Epithelial cell of esophagus (primary cell): ENCODE measurements around the gene ADGRL4.

Source experiments
- DNase-seq: peaks from one replicate; pipeline ENCODE4 v3.0.0; 2010; ENCODE audit warnings: low read depth
- H3K4me3 ChIP-seq: 2 replicates; pipeline ENCODE4 v1.5.1; 2011; ENCODE audit warnings: mild to moderate bottlenecking, low read length, control low read depth
- CTCF ChIP-seq: IDR thresholded peaks from 2 replicates; pipeline ENCODE4 v1.5.1; 2011; ENCODE audit warnings: low read depth, mild to moderate bottlenecking, low read length, control low read depth, inconsistent platforms; ENCODE audit not compliant: insufficient read depth; ENCODE audit errors: missing control alignments

Gene ADGRL4

GRCh38 chr1:79006564-79006963 is at the start of gene ADGRL4:
Gene ADGRL4, minus strand, starts transcription at chr1:79006730. Its CDS starts 76 bp downstream, at chr1:79006654.
- peak within 1 kb of the TSS; percentile 5 for H3K4me3 ChIP-seq
- DNase-seq = peak; percentile 5
- no peak for TF ChIP-seq CTCF

- no peak overlapping the region for H3K4me3 ChIP-seq
- TF ChIP-seq CTCF = no peak
- DNase-seq = no peak
Observed at GRCh38 chr1:79055856-79056255, 49.3 kb upstream of the ADGRL4 start.

- DNase-seq = no peak
- no peak overlapping the region for H3K4me3 ChIP-seq
- TF ChIP-seq CTCF = no peak
Observed at GRCh38 chr1:79052829-79053449, 46.4 kb upstream of the ADGRL4 start.

GRCh38 chr1:79044974-79045650 is 38.6 kb upstream of the ADGRL4 start:
- no peak for TF ChIP-seq CTCF
- no peak for DNase-seq

GRCh38 chr1:79043506-79043905 is 37.0 kb upstream of the ADGRL4 start:
- DNase-seq = no peak
- TF ChIP-seq CTCF = no peak
- no peak overlapping the region for H3K4me3 ChIP-seq

More at GRCh38 chr1:79044974-79045650, 38.6 kb upstream of the ADGRL4 start:
- H3K4me3 ChIP-seq = no peak overlapping the region

GRCh38 chr1:79042539-79042938 is 36.0 kb upstream of the ADGRL4 start:
- no peak overlapping the region for H3K4me3 ChIP-seq
- no peak for TF ChIP-seq CTCF
- DNase-seq = no peak
